Liver (tissue), 3 donors: Measurements from ENCODE around the gene FAM13A.

Experiments used
- EGR1 ChIP-seq, 2 donors: IDR thresholded peaks; 2 replicates each; pipeline ENCODE4 v1.6.1; 2016 to 2018; ENCODE audit warnings: antibody characterized with exemption in 2 of 2, low read depth in 2 of 2
- HNF4A ChIP-seq, 2 donors: conservative IDR thresholded peaks; 2 replicates each; pipeline ENCODE4 v1.6.1; 2016; ENCODE audit warnings: antibody characterized with exemption in 2 of 2, mild to moderate bottlenecking in 2 of 2
- RXRA ChIP-seq, 2 donors: IDR thresholded peaks; 2 replicates each; pipeline ENCODE4 v1.6.1; 2017 to 2018; ENCODE audit warnings: antibody characterized with exemption in 2 of 2, mild to moderate bottlenecking in 1 of 2
- TF ChIP-seq, protein P1 (sequence below): fragments of 150-350 bp; IDR thresholded peaks from 2 replicates; pipeline ENCODE4 v1.5.1; 2017; ENCODE audit warnings: improper control_type of control experiment, low read depth, low read length; ENCODE audit not compliant: missing input control
- TF ChIP-seq, protein P2 (sequence below): IDR thresholded peaks from 2 replicates; pipeline ENCODE4 v1.6.1; 2016; ENCODE audit warnings: antibody characterized with exemption
- TF ChIP-seq, protein P3 (sequence below): IDR thresholded peaks from 2 replicates; pipeline ENCODE4 v1.6.1; 2016; ENCODE audit warnings: antibody characterized with exemption
- TF ChIP-seq, protein P4 (sequence below): IDR thresholded peaks from 2 replicates; pipeline ENCODE4 v1.6.1; 2016; ENCODE audit warnings: antibody characterized with exemption, mild to moderate bottlenecking
- donor health status: healthy.
- donor health status: healthy.

DNA sequence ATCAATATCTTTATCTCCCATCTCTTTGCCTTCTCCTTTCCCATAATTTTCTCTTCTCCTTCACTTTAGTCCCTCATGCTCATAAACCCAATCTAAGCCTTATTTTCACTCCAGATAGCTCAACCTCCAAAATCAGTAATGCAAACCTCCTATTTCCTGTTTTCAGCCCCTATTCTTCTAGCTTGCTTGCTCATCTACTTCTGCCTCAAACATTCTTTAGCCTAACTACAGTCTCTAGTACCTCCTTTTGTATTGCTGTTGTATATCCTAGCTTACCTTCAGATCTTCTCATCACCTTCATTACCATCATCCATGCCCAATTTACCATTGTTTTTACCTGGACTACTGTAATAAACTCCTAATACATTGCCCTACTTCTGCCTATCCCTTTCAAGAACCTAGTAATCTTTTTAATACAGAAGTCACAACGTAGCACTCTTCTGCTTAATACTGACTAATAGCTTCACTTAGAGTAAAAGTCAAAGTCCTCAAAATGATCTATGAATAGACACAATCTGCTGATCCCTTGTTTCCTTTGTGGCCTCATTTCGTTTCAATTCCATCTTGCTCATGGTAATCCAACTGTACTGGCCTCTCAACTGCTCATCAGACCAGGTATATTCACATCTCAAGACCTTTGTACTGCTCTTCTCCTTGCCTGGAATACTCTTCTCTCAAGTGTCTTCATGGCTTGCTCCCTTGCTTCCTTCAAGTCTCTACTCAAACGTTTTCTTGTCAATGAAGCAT lies 123.4 kb downstream of the FAM13A start:
- TF ChIP-seq, protein P1, sequence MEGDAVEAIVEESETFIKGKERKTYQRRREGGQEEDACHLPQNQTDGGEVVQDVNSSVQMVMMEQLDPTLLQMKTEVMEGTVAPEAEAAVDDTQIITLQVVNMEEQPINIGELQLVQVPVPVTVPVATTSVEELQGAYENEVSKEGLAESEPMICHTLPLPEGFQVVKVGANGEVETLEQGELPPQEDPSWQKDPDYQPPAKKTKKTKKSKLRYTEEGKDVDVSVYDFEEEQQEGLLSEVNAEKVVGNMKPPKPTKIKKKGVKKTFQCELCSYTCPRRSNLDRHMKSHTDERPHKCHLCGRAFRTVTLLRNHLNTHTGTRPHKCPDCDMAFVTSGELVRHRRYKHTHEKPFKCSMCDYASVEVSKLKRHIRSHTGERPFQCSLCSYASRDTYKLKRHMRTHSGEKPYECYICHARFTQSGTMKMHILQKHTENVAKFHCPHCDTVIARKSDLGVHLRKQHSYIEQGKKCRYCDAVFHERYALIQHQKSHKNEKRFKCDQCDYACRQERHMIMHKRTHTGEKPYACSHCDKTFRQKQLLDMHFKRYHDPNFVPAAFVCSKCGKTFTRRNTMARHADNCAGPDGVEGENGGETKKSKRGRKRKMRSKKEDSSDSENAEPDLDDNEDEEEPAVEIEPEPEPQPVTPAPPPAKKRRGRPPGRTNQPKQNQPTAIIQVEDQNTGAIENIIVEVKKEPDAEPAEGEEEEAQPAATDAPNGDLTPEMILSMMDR = no peak
- TF ChIP-seq, protein P2, sequence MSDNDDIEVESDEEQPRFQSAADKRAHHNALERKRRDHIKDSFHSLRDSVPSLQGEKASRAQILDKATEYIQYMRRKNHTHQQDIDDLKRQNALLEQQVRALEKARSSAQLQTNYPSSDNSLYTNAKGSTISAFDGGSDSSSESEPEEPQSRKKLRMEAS = no peak
- TF ChIP-seq RXRA (IDR thresholded peaks at IDR 0.05) (no peak), EGR1 (IDR thresholded peaks at IDR 0.05; ENCODE audit: low read depth in 2 of 2) (no peak), HNF4A (conservative IDR thresholded peaks at IDR 0.05) (no peak)
- TF ChIP-seq, protein P3, sequence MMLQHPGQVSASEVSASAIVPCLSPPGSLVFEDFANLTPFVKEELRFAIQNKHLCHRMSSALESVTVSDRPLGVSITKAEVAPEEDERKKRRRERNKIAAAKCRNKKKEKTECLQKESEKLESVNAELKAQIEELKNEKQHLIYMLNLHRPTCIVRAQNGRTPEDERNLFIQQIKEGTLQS = no peak
- TF ChIP-seq, protein P4, sequence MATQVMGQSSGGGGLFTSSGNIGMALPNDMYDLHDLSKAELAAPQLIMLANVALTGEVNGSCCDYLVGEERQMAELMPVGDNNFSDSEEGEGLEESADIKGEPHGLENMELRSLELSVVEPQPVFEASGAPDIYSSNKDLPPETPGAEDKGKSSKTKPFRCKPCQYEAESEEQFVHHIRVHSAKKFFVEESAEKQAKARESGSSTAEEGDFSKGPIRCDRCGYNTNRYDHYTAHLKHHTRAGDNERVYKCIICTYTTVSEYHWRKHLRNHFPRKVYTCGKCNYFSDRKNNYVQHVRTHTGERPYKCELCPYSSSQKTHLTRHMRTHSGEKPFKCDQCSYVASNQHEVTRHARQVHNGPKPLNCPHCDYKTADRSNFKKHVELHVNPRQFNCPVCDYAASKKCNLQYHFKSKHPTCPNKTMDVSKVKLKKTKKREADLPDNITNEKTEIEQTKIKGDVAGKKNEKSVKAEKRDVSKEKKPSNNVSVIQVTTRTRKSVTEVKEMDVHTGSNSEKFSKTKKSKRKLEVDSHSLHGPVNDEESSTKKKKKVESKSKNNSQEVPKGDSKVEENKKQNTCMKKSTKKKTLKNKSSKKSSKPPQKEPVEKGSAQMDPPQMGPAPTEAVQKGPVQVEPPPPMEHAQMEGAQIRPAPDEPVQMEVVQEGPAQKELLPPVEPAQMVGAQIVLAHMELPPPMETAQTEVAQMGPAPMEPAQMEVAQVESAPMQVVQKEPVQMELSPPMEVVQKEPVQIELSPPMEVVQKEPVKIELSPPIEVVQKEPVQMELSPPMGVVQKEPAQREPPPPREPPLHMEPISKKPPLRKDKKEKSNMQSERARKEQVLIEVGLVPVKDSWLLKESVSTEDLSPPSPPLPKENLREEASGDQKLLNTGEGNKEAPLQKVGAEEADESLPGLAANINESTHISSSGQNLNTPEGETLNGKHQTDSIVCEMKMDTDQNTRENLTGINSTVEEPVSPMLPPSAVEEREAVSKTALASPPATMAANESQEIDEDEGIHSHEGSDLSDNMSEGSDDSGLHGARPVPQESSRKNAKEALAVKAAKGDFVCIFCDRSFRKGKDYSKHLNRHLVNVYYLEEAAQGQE = no peak
